GM12892 (cell line): Measurements from ENCODE around the gene DIO1.

Source experiments
- POLR2A ChIP-seq: IDR thresholded peaks from 2 replicates; pipeline ENCODE4 v1.6.1; 2011; ENCODE audit warnings: low read depth, low read length, control low read depth
- POLR2AphosphoS5 ChIP-seq: IDR thresholded peaks from 2 replicates; pipeline ENCODE4 v1.6.1; 2011; ENCODE audit warnings: low read depth, low read length, control low read depth
- TAF1 ChIP-seq: IDR thresholded peaks from 2 replicates; pipeline ENCODE4 v1.6.1; 2011; ENCODE audit warnings: low read depth, mild to moderate bottlenecking, control low read depth, low read length, borderline replicate concordance

DNA sequence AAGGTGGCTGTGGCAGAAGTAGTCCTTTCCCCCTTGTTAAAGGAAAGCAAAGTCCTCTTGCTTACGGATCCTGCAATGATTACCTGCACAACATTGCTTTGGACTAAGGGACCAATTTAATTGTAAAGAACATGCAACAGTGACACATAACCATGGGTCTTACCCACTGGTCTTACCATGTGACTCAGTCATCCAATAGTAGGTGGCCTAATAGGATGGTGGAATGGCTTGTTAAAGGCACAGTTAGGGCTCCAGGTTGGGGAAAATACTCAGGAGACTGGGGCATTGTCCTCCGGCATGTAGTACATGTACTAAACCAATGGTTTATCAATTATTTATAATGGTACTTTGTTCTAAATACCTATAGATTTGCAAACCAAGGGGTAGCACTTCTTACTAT lies 2.3 kb upstream of the DIO1 start:
- TF ChIP-seq POLR2A: no peak
- TF ChIP-seq POLR2AphosphoS5: no peak
- TF ChIP-seq TAF1: no peak
